T-helper 2 cell treated with Interferon-gamma antibody and Interleukin-4, amounts not matched to agents 100 ng/mL and 5 ng/mL, for 36 hours (primary cell): ENCODE measurements around the gene TADA2B. TPM values are rescaled to one million over a fixed set of nuclear protein-coding genes. Genes with fewer than 3 reads are reported as not detected.

Experiments
- intact Hi-C: fragments of 100-400 bp; cut with micrococcal nuclease; formaldehyde crosslinking; loops from one replicate; pipeline ENCODE4 v1.15.1; 2023
- total RNA-seq: library from RNA; stranded (reverse); gene quantifications from 2 replicates; pipeline ENCODE4 v1.2.3, GENCODE V29; 2022

TADA2B gene
- total RNA-seq, 1 donor from 2014 or later: 25.2 TPM

GRCh38 chr4:7055990-7056325 lies 12.8 kb downstream of the TADA2B start:
- intact Hi-C loops: no loop called here

GRCh38 chr4:7058792-7059191 lies 15.6 kb downstream of the TADA2B start:
- intact Hi-C loops: no loop called here

- intact Hi-C loops: no loop called here
Observed at GRCh38 chr4:7059662-7060061, 16.5 kb downstream of the TADA2B start.

GRCh38 chr4:7060346-7061150 lies 17.4 kb downstream of the TADA2B start:
- intact Hi-C loops: no loop called here

- intact Hi-C loops: no loop called here
Observed at GRCh38 chr4:7061815-7062214, 18.6 kb downstream of the TADA2B start.

GRCh38 chr4:7062816-7063215 lies 19.6 kb downstream of the TADA2B start:
- intact Hi-C loops: no loop called here

- intact Hi-C loops: no loop called here
Observed at GRCh38 chr4:7063362-7063761, 20.2 kb downstream of the TADA2B start.

GRCh38 chr4:7066006-7066405 lies 22.8 kb downstream of the TADA2B start:
- intact Hi-C loops: no loop called here

GRCh38 chr4:7066493-7066892 lies 23.3 kb downstream of the TADA2B start:
- intact Hi-C loops: no loop called here

- intact Hi-C loops: no loop called here
Observed at GRCh38 chr4:7067126-7067451, 23.9 kb downstream of the TADA2B start.

GRCh38 chr4:7067452-7068278 lies 24.5 kb downstream of the TADA2B start, which contains the start of gene GRPEL1:
Gene GRPEL1, minus strand, starts transcription at chr4:7068064. Its CDS starts 32 bp downstream, at chr4:7068032.
- intact Hi-C loops: loop anchor here (1.0 to 2.0 kb wide), 10 partner anchors 24 to 798 kb away; partner anchors contain the start of genes BLOC1S4, KIAA0232, MRFAP1 and MRFAP1L1

GRCh38 chr4:7068279-7068842 lies 25.2 kb downstream of the TADA2B start:
- intact Hi-C loops: loop anchor here (1.0 to 2.0 kb wide), 10 partner anchors 25 to 799 kb away; partner anchors contain the start of genes BLOC1S4, KIAA0232, MRFAP1 and MRFAP1L1

- intact Hi-C loops: loop anchor here (1.0 to 2.0 kb wide), 10 partner anchors 26 to 800 kb away; partner anchors contain the start of genes BLOC1S4, KIAA0232, MRFAP1 and MRFAP1L1
Observed at GRCh38 chr4:7068883-7069282, 25.7 kb downstream of the TADA2B start.

- intact Hi-C loops: loop anchor here (1.0 kb wide), 2 partner anchors 97 to 351 kb away; no protein-coding TSS in a partner anchor
Observed at GRCh38 chr4:7070729-7071511, 27.7 kb downstream of the TADA2B start.

- intact Hi-C loops: no loop called here
Observed at GRCh38 chr4:7073059-7073458, 29.9 kb downstream of the TADA2B start.

- intact Hi-C loops: no loop called here
Observed at GRCh38 chr4:7073526-7074390, 30.6 kb downstream of the TADA2B start.

- intact Hi-C loops: no loop called here
Observed at GRCh38 chr4:7074426-7074825, 31.3 kb downstream of the TADA2B start.

- intact Hi-C loops: no loop called here
Observed at GRCh38 chr4:7075962-7076695, 33.0 kb downstream of the TADA2B start.

GRCh38 chr4:7076696-7077082 lies 33.5 kb downstream of the TADA2B start:
- intact Hi-C loops: no loop called here
